Left ventricle myocardium inferior (tissue), 1 donor: Measurements from ENCODE around the gene UTP3. TPM values are rescaled to one million over a fixed set of nuclear protein-coding genes. Genes with fewer than 3 reads are reported as not detected.
"Not testable (repeated sequence)": the region's sequence is repeated elsewhere in the genome, so short reads cannot be mapped to it uniquely, and the experiment has no call there.

Experiments
- DNase-seq: peaks from one replicate; pipeline ENCODE4 v3.0.0-alpha.2; 2020
- H3K27ac ChIP-seq: fragments of 200-600 bp; replicated peaks from 2 replicates; pipeline ENCODE4 v1.8.0; 2021
- H3K27me3 ChIP-seq: fragments of 200-600 bp; 2 replicates; pipeline ENCODE4 v1.8.0; 2021; ENCODE audit warnings: low read depth
- H3K36me3 ChIP-seq: fragments of 200-600 bp; 2 replicates; pipeline ENCODE4 v1.8.0; 2021
- H3K4me1 ChIP-seq: fragments of 200-600 bp; 2 replicates; pipeline ENCODE4 v1.8.0; 2021
- H3K4me3 ChIP-seq: fragments of 200-600 bp; 2 replicates; pipeline ENCODE4 v1.8.0; 2021; ENCODE audit warnings: mild to moderate bottlenecking, moderate library complexity
- H3K9me3 ChIP-seq: fragments of 200-600 bp; replicated peaks from 2 replicates; pipeline ENCODE4 v1.8.0; 2021
- CTCF ChIP-seq: fragments of 200-600 bp; IDR thresholded peaks from 2 replicates; pipeline ENCODE4 v1.8.0; 2021; ENCODE audit warnings: antibody characterized with exemption, mild to moderate bottlenecking, borderline replicate concordance
- intact Hi-C: fragments of 100-400 bp; cut with micrococcal nuclease; formaldehyde crosslinking; loops from one replicate; pipeline ENCODE4 v1.11.0; 2022
- total RNA-seq: library from RNA; stranded (reverse); fragmentation: NEBNext Ultra II Directional; extraction: Animal tissue kit (Norgen Biotek cat#: 25700); gene quantifications from one replicate; pipeline ENCODE4 v1.2.1, GENCODE V29; 2021
- donor health status: DM: no; HTN: yes; CAD: no; lungs with severe emphysema.

UTP3 gene
- total RNA-seq, 1 donor from 2014 or later = 15.8 TPM

GRCh38 chr4:70734971-70735370, 46.6 kb downstream of the UTP3 start:
- peak overlapping the region; percentile 73 for H3K27ac ChIP-seq
- no peaks in the 10 kb centered on the region for H3K36me3 ChIP-seq
- no peaks in the 10 kb centered on the region for H3K9me3 ChIP-seq
- peak overlapping the region; percentile 59 for H3K4me3 ChIP-seq
- intact Hi-C loops = no loop called here
- DNase-seq = no peak
- TF ChIP-seq CTCF = no peak
- no peaks in the 10 kb centered on the region for H3K27me3 ChIP-seq
- peaks cover 41% of the 10 kb centered on the region for H3K4me1 ChIP-seq

- peak overlapping the region; percentile 73 for H3K27ac ChIP-seq
- peak; percentile 48 for TF ChIP-seq CTCF
- peaks cover 50% of the 10 kb centered on the region for H3K4me1 ChIP-seq
- H3K36me3 ChIP-seq, H3K9me3 ChIP-seq, DNase-seq, H3K4me3 ChIP-seq, intact Hi-C loops, H3K27me3 ChIP-seq: not testable (repeated sequence)
Measured at GRCh38 chr4:70735915-70736314, 47.6 kb downstream of the UTP3 start.

- no peak overlapping the region for H3K27ac ChIP-seq
- H3K4me3 ChIP-seq = no peak overlapping the region
- intact Hi-C loops = no loop called here
- TF ChIP-seq CTCF = no peak
- H3K36me3 ChIP-seq = no peaks in the 10 kb centered on the region
- no peaks in the 10 kb centered on the region for H3K27me3 ChIP-seq
- no peaks in the 10 kb centered on the region for H3K9me3 ChIP-seq
- DNase-seq = no peak
- H3K4me1 ChIP-seq = peaks cover 54% of the 10 kb centered on the region
Measured at GRCh38 chr4:70737006-70737405, 48.7 kb downstream of the UTP3 start.

- H3K9me3 ChIP-seq = no peaks in the 10 kb centered on the region
- intact Hi-C loops = no loop called here
- H3K4me1 ChIP-seq = peaks cover 58% of the 10 kb centered on the region
- no peak for TF ChIP-seq CTCF
- no peak overlapping the region for H3K27ac ChIP-seq
- no peak for DNase-seq
- no peaks in the 10 kb centered on the region for H3K27me3 ChIP-seq
- no peaks in the 10 kb centered on the region for H3K36me3 ChIP-seq
- H3K4me3 ChIP-seq = no peak overlapping the region
Measured at GRCh38 chr4:70737409-70737808, 49.1 kb downstream of the UTP3 start.

GRCh38 chr4:70739496-70740337, 51.4 kb downstream of the UTP3 start:
- H3K4me1 ChIP-seq = peaks cover 53% of the 10 kb centered on the region

More at GRCh38 chr4:70739496-70740337, 51.4 kb downstream of the UTP3 start:
- TF ChIP-seq CTCF = no peak
- no peak for DNase-seq
- H3K36me3 ChIP-seq = peaks cover under 1% of the 10 kb centered on the region
- no peak overlapping the region for H3K4me3 ChIP-seq
- no peaks in the 10 kb centered on the region for H3K9me3 ChIP-seq
- no peak overlapping the region for H3K27ac ChIP-seq
- no peaks in the 10 kb centered on the region for H3K27me3 ChIP-seq
- intact Hi-C loops = no loop called here

Other genes starting within 250 kb of the UTP3 start
- gene MUC7, start 216.3 kb upstream of the UTP3 start, total RNA-seq = not detected
- gene AMTN, start 170.0 kb upstream of the UTP3 start, total RNA-seq = not detected
- gene AMBN, start 96.3 kb upstream of the UTP3 start, total RNA-seq = not detected
- gene ENAM, start 59.8 kb upstream of the UTP3 start, total RNA-seq = 6.2 TPM
- gene JCHAIN, start 22.0 kb upstream of the UTP3 start, total RNA-seq = 6.9 TPM
- gene RUFY3, start 33.4 kb downstream of the UTP3 start, total RNA-seq = 20.5 TPM
- 108 TPM for gene GRSF1, start 151.4 kb downstream of the UTP3 start, total RNA-seq
- 18.3 TPM for gene MOB1B, start 213.8 kb downstream of the UTP3 start, total RNA-seq